IMR-90 (cell line): ENCODE results near the gene NFYC. TPM values are rescaled to one million over a fixed set of nuclear protein-coding genes. Genes with fewer than 3 reads are reported as not detected.

ENCODE experiments used
- ATAC-seq: fragments of 200-7000 bp; cut with Tn5 transposase; 2 replicates; pipeline ENCODE4 v1.9.1; 2020; ENCODE audit warnings: low read depth, mild to moderate bottlenecking, moderate library complexity
- BruUV-seq: library from RNA; stranded (reverse); fragments of 400-500 nt; replicated peaks from 2 replicates; lab custom pipeline; 2021; lab: Mats Ljungman, UMichigan
- CTCF ChIA-PET: fragments of 300-600 bp; formaldehyde crosslinking; extraction: SDS; loops from one replicate; lab custom pipeline; 2021; ENCODE audit warnings: antibody characterized with exemption; lab: Yijun Ruan, JAX
- POLR2A ChIA-PET: fragments of 300-600 bp; sonication (Branson Sonifier 250); formaldehyde crosslinking; loops from one replicate; lab custom pipeline; 2022; ENCODE audit warnings: antibody characterized with exemption; ENCODE audit not compliant: unreplicated experiment; lab: Charles Lee
- DNase-seq: peaks from one replicate; pipeline ENCODE4 v3.0.0; 2013
- H2AFZ ChIP-seq: replicated peaks from 2 replicates; pipeline ENCODE3; 2013; ENCODE audit warnings: low read length, mild to moderate bottlenecking; ENCODE audit not compliant: poor library complexity
- H2AK5ac ChIP-seq: 2 replicates; pipeline ENCODE4 v1.6.1; 2013; ENCODE audit warnings: low read depth, low read length, inconsistent platforms
- H2AK9ac ChIP-seq: replicated peaks from 2 replicates; pipeline ENCODE3; 2013; ENCODE audit warnings: mild to moderate bottlenecking, low read depth, low read length, moderate library complexity; ENCODE audit not compliant: poor library complexity
- H2BK120ac ChIP-seq: 2 replicates; pipeline ENCODE4 v1.6.1; 2013; ENCODE audit warnings: low read depth, low read length, inconsistent platforms
- H2BK15ac ChIP-seq: 3 replicates; pipeline ENCODE4 v1.6.1; 2013; ENCODE audit warnings: low read depth, low read length, inconsistent platforms
- H2BK20ac ChIP-seq: 2 replicates; pipeline ENCODE4 v1.6.1; 2013; ENCODE audit warnings: low read depth, mild to moderate bottlenecking, inconsistent platforms, low read length, moderate library complexity
- H2BK5ac ChIP-seq: 2 replicates; pipeline ENCODE4 v1.6.1; 2013; ENCODE audit warnings: mild to moderate bottlenecking, low read depth, low read length, inconsistent platforms; ENCODE audit not compliant: poor library complexity, severe bottlenecking
- H3K14ac ChIP-seq: replicated peaks from 2 replicates; pipeline ENCODE4 v1.6.1; 2013; ENCODE audit warnings: low read depth, low read length, inconsistent platforms
- H3K18ac ChIP-seq: 2 replicates; pipeline ENCODE4 v1.6.1; 2013; ENCODE audit warnings: low read depth, low read length, control low read depth
- H3K23ac ChIP-seq: 2 replicates; pipeline ENCODE4 v1.6.1; 2013; ENCODE audit warnings: low read depth, low read length, inconsistent platforms
- H3K27ac ChIP-seq: 2 replicates; pipeline ENCODE4 v1.5.1; 2013; ENCODE audit warnings: mild to moderate bottlenecking, control low read depth, low read length; ENCODE audit not compliant: insufficient read depth
- H3K27me3 ChIP-seq: 2 replicates; pipeline ENCODE4 v1.6.1; 2013; ENCODE audit warnings: low read length; ENCODE audit not compliant: control insufficient read depth, insufficient read depth
- H3K36me3 ChIP-seq: 2 replicates; pipeline ENCODE4 v1.6.1; 2013; ENCODE audit warnings: low read length, mixed read lengths; ENCODE audit not compliant: control insufficient read depth, insufficient read depth
- H3K4ac ChIP-seq: 2 replicates; pipeline ENCODE4 v1.6.1; 2013; ENCODE audit warnings: low read depth, low read length, inconsistent platforms
- H3K4me1 ChIP-seq: 2 replicates; pipeline ENCODE4 v1.6.1; 2013; ENCODE audit warnings: low read length, mixed read lengths; ENCODE audit not compliant: control insufficient read depth, insufficient read depth
- H3K4me2 ChIP-seq: 2 replicates; pipeline ENCODE4 v1.6.1; 2013; ENCODE audit warnings: low read depth, mild to moderate bottlenecking, control low read depth, low read length, moderate library complexity
- H3K4me3 ChIP-seq: 2 replicates; pipeline ENCODE4 v1.5.1; 2013; ENCODE audit warnings: low read depth, mild to moderate bottlenecking, control low read depth, low read length, moderate library complexity; ENCODE audit not compliant: insufficient read depth
- H3K56ac ChIP-seq: 2 replicates; pipeline ENCODE4 v1.6.1; 2013; ENCODE audit warnings: low read length, inconsistent platforms; ENCODE audit not compliant: insufficient read depth; ENCODE audit errors: extremely low read depth
- H3K79me1 ChIP-seq, 2 experiments: 2 replicates each; pipeline ENCODE4 v1.6.1; 2013; ENCODE audit warnings: low read length in 2 of 2, inconsistent platforms in 1 of 2, low read depth in 1 of 2
- H3K9ac ChIP-seq: 2 replicates; pipeline ENCODE4 v1.6.1; 2013; ENCODE audit warnings: low read depth, low read length, control low read depth
- H3K9me1 ChIP-seq: 2 replicates; pipeline ENCODE4 v1.6.1; 2013; ENCODE audit warnings: low read length, inconsistent platforms; ENCODE audit not compliant: insufficient read depth
- H3K9me3 ChIP-seq: 2 replicates; pipeline ENCODE4 v1.6.1; 2013; ENCODE audit warnings: low read length; ENCODE audit not compliant: control insufficient read depth, insufficient read depth
- H4K20me1 ChIP-seq: 2 replicates; pipeline ENCODE4 v1.6.1; 2013; ENCODE audit warnings: low read length, inconsistent platforms; ENCODE audit not compliant: insufficient read depth
- H4K5ac ChIP-seq: 2 replicates; pipeline ENCODE4 v1.6.1; 2013; ENCODE audit warnings: mild to moderate bottlenecking, low read depth, low read length, control low read depth
- H4K8ac ChIP-seq, 2 experiments: 2 replicates each; pipeline ENCODE4 v1.6.1; 2013; ENCODE audit warnings: low read depth in 2 of 2, low read length in 2 of 2, control low read depth in 1 of 2, inconsistent platforms in 1 of 2
- H4K91ac ChIP-seq: 2 replicates; pipeline ENCODE4 v1.6.1; 2013; ENCODE audit warnings: low read depth, low read length, inconsistent platforms; ENCODE audit not compliant: insufficient read depth
- BHLHE40 ChIP-seq: fragments of 150-350 bp; IDR thresholded peaks from 2 replicates; pipeline ENCODE4 v1.6.1; 2016; ENCODE audit warnings: mild to moderate bottlenecking, low read depth, low read length
- CEBPB ChIP-seq: IDR thresholded peaks from 2 replicates; pipeline ENCODE4 v1.6.1; 2012; ENCODE audit warnings: low read depth, low read length, improper control_type of control experiment
- FOS ChIP-seq: fragments of 150-350 bp; IDR thresholded peaks from 2 replicates; pipeline ENCODE4 v1.6.1; 2016; ENCODE audit warnings: low read depth, low read length
- NFE2L2 ChIP-seq: fragments of 150-350 bp; IDR thresholded peaks from 2 replicates; pipeline ENCODE4 v1.6.1; 2016; ENCODE audit warnings: low read depth, mild to moderate bottlenecking, low read length
- POLR2A ChIP-seq: IDR thresholded peaks from 2 replicates; pipeline ENCODE4 v1.6.1; 2012; ENCODE audit warnings: mild to moderate bottlenecking, low read depth, low read length
- RAD21 ChIP-seq: IDR thresholded peaks from 2 replicates; pipeline ENCODE4 v1.6.1; 2012; ENCODE audit warnings: low read length, improper control_type of control experiment
- RCOR1 ChIP-seq: IDR thresholded peaks from 2 replicates; pipeline ENCODE4 v1.6.1; 2012; ENCODE audit warnings: mild to moderate bottlenecking, low read length, improper control_type of control experiment; ENCODE audit not compliant: insufficient replicate concordance
- RFX5 ChIP-seq: IDR thresholded peaks from 2 replicates; pipeline ENCODE4 v1.8.0; 2012; ENCODE audit warnings: low read depth, mild to moderate bottlenecking, low read length, moderate library complexity
- SMC3 ChIP-seq: fragments of 150-350 bp; IDR thresholded peaks from 2 replicates; pipeline ENCODE4 v1.6.1; 2016; ENCODE audit warnings: low read depth, mild to moderate bottlenecking, antibody characterized with exemption, low read length, moderate library complexity
- WGBS, 2 experiments: methylation state at CpG; one replicate each; pipeline versions ENCODE4 v1.1.5 to v1.1.7; 2013; ENCODE audit warnings: missing lambda C conversion rate in 2 of 2; ENCODE audit not compliant: insufficient read length in 1 of 2; ENCODE audit errors: extremely low coverage in 2 of 2; 5-methylcytosine and 5-hydroxymethylcytosine counted together
- dilution Hi-C: fragments of 300-500 bp; cut with HindIII; formaldehyde crosslinking; loops from one replicate; pipeline ENCODE4 v1.14.3; 2018; ENCODE audit warnings: low sequenced_read_pairs; ENCODE audit not compliant: unreplicated experiment
- in situ Hi-C: fragments of 300-500 bp; cut with MboI; formaldehyde crosslinking; loops from 3 replicates; pipeline ENCODE4 v1.14.3; 2019; ENCODE audit warnings: low sequenced_read_pairs, inconsistent platforms, mixed read lengths
- intact Hi-C: fragments of 100-400 bp; cut with micrococcal nuclease; formaldehyde crosslinking; loops from 2 replicates; pipeline ENCODE4 v1.10.0; 2022
- polyA plus RNA-seq, 3 experiments: library from polyadenylated mRNA; depleted of rRNA; stranded (reverse); fragments of >200 nt; gene quantifications; 2 replicates each; pipeline ENCODE4 v1.2.3, GENCODE V29; 2012; ENCODE audit warnings: low replicate concordance in 1 of 3
- total RNA-seq: library from RNA; depleted of rRNA; stranded (reverse); fragments of >200 nt; gene quantifications from 2 replicates; pipeline ENCODE4 v1.2.3, GENCODE V29; 2012
- TF ChIP-seq, protein P1 (sequence below): fragments of 150-350 bp; IDR thresholded peaks from 2 replicates; pipeline ENCODE4 v1.6.1; 2017; ENCODE audit warnings: mild to moderate bottlenecking, antibody characterized with exemption, low read length, low read depth

Gene NFYC
- total and polyA plus RNA-seq, 2 of the 4 experiments (the other 2 are of a cell fraction): 45.2 to 62.2 TPM

DNA sequence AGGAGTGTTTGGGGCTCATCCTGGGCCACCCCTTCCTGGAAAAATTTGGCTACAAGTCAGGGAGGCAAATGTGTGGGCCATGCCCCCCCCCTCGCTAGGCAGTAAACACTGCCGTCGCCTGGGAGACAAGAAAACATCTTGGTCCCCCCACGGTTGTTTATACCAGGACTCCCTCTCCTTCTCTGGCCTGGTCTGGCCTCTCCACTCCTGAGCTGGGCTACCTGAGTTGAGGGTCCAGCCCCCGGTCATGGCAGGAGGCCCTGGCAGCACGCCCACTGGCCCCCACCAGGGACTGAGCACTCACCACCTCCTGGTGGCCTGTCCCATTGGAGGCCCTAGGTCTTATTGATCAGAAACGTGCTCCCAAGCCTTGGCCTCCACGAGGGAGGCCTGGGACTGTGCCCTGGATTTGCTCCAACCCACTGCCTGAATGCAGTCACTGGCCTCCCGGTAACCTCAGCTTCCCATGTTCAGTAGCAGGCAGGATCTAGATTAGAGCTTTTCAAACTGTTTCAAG is 107.9 kb downstream of the NFYC start (continued):
- TF ChIP-seq NFE2L2 (no peak), POLR2A (no peak), SMC3 (no peak), RFX5 (no peak), RAD21 (no peak), RCOR1 (no peak), FOS (no peak)

DNA sequence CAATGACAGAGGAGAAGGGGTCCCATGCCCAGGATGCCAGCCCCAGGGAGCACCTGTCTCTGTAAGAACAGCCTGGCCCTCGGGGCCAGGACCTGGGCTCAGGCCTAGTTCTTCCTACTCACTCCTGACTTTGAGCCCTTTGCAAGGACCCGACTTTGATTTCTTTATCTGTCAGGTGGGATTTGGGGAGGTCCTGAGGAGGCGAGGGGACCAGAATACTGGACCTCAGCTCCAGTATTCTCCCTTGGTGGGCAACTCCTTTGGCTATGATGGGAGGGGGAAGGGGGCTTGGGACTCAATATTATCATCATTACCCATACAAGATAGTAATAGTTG is 110.2 kb downstream of the NFYC start:
- H2BK5ac ChIP-seq: no peak overlapping the region
- 0 out of 2 replicates have a peak overlapping the region, but pooled peaks have one; percentile 1 for H3K23ac ChIP-seq
- H2BK15ac ChIP-seq: no peak overlapping the region
- H3K27ac ChIP-seq: no peak overlapping the region
- H3K9me3 ChIP-seq: no peaks in the 10 kb centered on the region
- no peak overlapping the region for H2BK120ac ChIP-seq
- no peak overlapping the region for H3K14ac ChIP-seq
- no peak overlapping the region for H2AK9ac ChIP-seq
- H2BK20ac ChIP-seq: no peak overlapping the region
- no TSS peak for BruUV-seq
- peaks cover 8% of the 10 kb centered on the region for H3K4me1 ChIP-seq
- H2AFZ ChIP-seq: peak overlapping the region; percentile 95
- peak overlapping the region in 1 of 2 experiments; percentile 13; a peak in 1 of 4 replicates for H4K8ac ChIP-seq
- DNase-seq: no peak
- ChIA-PET POLR2A (no interaction called here), CTCF (no interaction called here)
- no peaks in the 10 kb centered on the region for H3K79me1 ChIP-seq
- peak overlapping the region; percentile 63; the same call in 1 of the 2 replicates for H3K4me3 ChIP-seq
- dilution Hi-C loops: no loop called here
- H3K9ac ChIP-seq: no peak overlapping the region
- H4K20me1 ChIP-seq: no peaks in the 10 kb centered on the region
- H3K9me1 ChIP-seq: no peaks in the 10 kb centered on the region; the same call in 1 of the 2 replicates
- peaks cover 26% of the 10 kb centered on the region for H3K27me3 ChIP-seq
- in situ Hi-C loops: no loop called here
- no peak overlapping the region for H3K4ac ChIP-seq
- no peak overlapping the region for H3K56ac ChIP-seq
- no peak overlapping the region for H4K91ac ChIP-seq
- H3K4me2 ChIP-seq: peak overlapping the region; percentile 98
- no peak overlapping the region for H4K5ac ChIP-seq
- H3K18ac ChIP-seq: no peak overlapping the region
- intact Hi-C loops: no loop called here
- no CpG with 5 or more reads among the region's 3 CpGs for WGBS, 2 experiments
- no peaks in the 10 kb centered on the region for H3K36me3 ChIP-seq
- H2AK5ac ChIP-seq: no peak overlapping the region
- no peak for ATAC-seq
- TF ChIP-seq CEBPB (no peak), RFX5 (no peak), SMC3 (no peak), BHLHE40 (no peak)
- TF ChIP-seq, protein P1, sequence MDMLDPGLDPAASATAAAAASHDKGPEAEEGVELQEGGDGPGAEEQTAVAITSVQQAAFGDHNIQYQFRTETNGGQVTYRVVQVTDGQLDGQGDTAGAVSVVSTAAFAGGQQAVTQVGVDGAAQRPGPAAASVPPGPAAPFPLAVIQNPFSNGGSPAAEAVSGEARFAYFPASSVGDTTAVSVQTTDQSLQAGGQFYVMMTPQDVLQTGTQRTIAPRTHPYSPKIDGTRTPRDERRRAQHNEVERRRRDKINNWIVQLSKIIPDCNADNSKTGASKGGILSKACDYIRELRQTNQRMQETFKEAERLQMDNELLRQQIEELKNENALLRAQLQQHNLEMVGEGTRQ: no peak
